GM19023 (cell line): ENCODE measurements around the gene ATRIP.
A peak's percentile ranks its signal among the peaks of the same experiment; 100 is the strongest.
"Not testable (repeated sequence)": the region's sequence is repeated elsewhere in the genome, so short reads cannot be mapped to it uniquely, and the experiment has no call there.

Experiments used
- ATAC-seq: cut with Tn5 transposase; IDR thresholded peaks from one replicate; pipeline ENCODE4 v1.9.1; 2021; ENCODE audit warnings: mild to moderate bottlenecking, moderate library complexity; ENCODE audit not compliant: unreplicated experiment

The ATRIP gene

DNA sequence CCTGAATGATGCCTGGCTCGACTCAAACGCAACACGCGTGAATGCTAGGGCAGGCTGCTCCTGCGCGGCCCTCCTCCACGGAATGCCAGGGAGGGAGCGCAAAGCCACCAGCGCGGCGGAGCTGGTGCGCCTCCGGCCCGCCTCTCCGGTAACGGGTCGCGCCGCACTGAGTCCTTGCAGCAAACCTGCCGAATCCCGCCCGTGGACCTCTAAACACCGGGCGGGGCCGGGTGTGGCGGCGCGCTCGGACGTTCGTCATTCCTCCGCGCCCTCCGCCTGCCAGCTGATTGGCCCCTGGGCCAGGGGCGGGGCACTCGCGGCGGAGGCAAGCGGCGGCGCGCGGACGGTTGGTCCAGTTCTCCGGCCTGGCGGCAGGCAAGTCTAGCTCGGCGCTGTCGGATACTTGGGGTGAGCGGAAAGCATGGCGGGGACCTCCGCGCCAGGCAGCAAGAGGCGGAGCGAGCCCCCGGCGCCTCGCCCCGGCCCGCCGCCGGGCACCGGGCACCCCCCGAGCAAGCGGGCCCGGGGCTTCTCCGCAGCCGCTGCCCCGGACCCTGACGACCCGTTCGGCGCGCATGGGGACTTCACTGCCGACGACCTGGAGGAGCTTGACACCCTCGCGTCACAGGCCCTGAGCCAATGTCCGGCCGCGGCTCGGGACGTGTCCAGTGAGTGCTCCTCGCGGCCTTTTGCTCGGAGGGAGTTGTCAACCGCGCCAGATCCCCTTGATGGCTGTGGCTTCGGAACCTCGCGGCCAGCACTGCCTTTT, at the start of gene ATRIP:
Gene ATRIP, plus strand, starts transcription at position 313 of the 769 bp plus-strand sequence. Its CDS starts 109 bp downstream, at position 422.
- ATAC-seq: peak; percentile 92

DNA sequence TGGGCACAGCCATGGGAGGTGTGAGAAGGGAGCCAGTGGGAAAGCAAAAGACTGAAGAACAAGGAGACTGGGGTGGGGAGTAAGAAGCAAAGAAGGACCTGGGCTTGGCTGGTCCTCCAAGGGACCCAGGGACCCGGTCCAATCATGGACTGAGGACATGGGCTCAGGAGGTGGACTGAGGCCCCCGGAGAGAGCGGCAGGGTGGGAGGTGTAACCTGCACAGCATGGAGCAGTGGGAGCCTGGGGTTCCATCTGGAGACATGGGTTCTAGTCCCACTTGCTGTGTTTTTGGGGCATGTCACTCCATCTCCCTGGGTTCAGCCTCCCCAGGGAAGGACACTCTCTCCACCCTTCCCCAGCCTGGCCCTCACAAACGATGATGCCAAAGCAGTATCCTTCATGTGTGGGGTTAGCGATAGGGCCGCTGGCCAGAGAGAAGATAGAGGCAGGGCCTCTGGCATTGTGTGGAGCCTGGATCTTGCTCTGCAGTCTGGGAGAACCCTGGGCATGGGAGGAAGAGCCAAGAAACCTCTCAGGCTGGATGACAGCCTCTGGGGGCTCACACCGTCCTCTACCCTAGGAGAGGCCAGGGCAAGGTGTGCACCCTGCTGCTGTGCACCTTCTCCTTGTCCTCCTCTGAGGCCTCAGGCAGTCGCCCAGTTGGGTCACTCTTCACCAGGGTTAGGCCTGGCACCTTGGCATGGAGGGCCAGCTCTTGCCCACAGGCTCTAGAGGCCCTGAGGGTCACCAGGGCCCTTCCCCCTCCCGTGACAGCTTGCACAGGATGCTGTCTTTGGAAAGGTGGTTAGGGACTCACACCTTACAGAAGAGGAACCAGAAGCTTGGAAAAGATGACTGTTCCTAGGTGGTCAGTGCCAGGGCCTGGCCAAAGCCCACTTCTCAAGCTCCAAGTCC, 48.5 kb upstream of the ATRIP start:
- no peak for ATAC-seq

DNA sequence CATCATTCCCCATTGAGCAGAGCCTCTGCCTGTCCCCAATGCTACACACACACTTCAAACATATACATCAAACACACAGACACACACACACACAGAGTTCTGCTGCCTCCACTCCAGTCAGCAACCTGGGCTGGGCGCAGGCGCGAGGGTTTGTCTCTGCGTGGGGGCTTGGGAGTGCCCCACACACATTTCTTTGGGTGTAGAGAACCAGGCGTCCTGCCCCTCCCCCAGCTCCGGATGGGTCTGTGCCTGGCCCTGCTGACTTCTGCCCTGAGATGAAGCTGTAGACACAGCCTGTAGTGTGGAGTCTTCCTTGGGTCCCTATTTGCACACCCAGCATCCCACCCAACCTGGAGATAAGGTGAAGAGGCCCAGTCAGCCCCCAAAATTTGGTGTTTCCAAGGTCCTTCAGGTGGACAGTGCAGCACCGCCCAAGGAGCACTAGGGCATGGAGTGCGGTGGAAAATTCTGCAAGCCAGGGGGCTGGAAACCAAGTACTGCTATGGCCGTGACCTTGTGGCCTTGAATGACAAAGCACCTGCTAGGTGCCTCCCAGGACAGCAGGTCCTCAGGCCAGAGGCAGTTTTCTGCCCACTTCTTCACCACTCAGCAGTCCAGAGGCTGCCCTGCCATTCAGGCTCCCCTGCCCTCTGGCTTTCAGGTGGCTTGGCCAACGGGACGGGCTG, 47.7 kb upstream of the ATRIP start:
- ATAC-seq: no peak

DNA sequence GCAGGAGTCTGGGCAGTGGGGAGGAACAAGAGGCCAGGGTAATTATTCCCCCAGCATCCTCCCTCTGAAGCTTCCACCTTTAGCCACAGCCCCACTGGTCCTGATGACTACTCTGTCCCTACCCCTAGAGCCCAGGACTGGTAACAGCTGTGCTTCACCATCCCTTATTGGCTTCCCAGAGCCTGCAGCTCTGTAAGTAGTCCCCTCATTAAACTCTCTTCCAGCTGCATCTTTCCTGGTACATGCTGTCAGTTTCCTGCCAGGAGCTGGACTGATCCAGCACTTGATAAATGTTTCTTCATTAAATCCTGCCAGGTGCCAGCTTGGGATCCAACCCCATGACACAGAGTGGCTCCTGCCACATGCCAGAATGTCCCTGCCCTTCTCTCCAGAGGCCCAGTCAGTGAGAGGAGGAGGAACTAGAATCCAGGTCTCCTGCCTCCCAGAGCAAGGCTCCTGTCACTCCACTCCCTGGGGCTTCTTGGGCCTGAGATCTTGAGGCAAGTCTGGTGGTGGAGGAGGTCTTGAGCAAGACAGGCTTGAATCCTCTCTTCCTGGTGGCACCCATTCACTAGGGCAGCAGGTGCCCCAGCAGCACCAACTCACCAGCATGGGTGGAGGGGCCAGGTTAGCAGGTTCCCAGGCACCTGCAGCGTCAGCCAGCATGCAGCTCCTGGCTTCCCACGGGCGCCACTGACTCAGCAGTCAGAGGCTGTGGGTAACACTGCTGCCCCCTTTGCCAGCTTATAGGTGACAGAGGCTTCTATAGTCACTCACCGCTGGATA, 47.0 kb upstream of the ATRIP start:
- no peak for ATAC-seq

DNA sequence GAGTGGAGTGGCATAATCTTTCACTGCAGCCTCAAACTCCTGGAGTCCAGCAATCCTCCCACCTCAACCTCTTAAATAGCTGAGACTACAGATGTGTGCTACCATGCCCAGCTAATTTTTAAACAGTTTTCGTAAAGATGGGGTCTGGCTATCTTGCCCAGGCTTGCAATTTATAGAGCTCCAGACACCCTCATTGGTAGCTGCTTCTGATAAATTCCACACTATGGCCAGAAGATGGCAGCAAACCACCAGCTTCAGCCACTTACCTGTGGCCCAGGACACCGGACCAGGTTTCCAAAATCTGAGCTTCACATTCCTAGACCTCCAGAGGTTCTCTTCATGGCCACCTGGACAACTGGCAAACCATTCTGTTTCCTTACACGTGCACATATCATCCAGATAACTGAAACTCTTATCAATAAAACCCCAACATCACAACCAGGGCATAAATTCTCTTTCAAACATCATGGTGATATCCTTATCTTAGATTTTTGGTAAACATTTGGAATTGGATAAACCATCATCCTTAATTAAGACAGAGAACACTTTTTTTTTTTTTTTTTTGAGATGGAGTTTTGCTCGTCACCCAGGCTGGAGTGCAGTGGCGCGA, 45.6 kb upstream of the ATRIP start:
- ATAC-seq: no peak

DNA sequence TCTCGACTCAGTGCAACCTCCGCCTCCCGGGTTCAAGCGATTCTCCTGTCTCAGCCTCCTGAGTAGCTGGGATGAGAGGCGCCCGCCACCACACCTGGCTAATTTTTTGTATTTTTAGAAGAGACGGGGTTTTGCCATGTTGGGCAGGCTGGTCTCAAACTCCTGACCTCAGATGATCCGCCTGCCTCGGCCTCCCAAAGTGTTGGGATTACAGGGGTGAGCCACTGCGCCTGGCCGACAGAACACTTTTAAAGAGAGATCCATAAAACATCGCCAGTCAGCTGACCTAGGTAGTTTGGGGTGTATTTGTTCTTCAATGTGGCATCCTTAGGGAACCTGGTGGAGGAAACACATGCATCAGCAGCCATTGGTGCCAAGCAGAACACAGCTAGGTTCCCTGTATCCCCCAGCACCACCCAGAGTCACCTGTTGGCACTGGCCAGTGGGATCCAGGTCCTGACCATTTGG, 45.1 kb upstream of the ATRIP start:
- ATAC-seq: not testable (repeated sequence)

DNA sequence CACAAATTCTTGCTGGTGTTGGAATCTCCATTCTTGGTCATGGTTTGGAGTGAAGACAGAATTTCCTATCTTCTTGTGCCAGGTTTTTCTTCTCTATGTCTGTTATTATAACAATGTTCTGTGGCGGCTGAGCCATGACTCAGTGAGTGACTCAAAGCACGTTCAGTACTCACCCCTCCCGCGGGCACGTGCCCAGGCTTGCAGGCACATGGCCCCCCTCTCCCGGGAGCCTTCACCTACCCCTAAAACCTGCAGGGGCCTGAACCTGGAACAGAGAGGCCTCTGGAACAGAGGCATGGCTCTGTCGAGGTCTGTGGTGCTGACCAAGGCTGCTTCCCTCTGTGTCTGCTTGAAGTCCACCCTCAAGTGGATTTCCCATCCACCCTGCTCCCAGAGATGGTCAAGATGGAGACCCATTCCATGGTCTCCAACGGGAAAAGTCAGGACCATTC, 44.2 kb upstream of the ATRIP start:
- ATAC-seq: no peak

DNA sequence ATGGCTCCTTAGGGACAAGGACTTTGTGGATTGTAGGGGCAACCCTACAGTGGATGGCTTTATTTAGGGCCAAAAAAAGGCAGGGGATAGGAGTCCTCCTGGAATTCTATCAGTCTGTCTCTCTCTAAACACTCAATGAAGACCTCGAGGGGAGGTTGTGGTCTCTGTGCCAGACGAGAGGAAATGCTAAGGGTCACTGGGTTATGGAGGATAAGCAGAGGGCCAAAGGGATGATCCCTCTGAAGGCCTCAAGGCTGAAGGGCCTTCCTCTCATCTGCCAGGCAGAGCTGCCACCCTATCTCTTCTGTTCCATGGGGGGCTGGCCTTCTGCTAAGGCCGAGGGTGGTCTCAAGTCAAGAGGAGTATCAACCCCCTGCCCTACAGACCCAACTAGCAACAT, 43.6 kb upstream of the ATRIP start:
- no peak for ATAC-seq

DNA sequence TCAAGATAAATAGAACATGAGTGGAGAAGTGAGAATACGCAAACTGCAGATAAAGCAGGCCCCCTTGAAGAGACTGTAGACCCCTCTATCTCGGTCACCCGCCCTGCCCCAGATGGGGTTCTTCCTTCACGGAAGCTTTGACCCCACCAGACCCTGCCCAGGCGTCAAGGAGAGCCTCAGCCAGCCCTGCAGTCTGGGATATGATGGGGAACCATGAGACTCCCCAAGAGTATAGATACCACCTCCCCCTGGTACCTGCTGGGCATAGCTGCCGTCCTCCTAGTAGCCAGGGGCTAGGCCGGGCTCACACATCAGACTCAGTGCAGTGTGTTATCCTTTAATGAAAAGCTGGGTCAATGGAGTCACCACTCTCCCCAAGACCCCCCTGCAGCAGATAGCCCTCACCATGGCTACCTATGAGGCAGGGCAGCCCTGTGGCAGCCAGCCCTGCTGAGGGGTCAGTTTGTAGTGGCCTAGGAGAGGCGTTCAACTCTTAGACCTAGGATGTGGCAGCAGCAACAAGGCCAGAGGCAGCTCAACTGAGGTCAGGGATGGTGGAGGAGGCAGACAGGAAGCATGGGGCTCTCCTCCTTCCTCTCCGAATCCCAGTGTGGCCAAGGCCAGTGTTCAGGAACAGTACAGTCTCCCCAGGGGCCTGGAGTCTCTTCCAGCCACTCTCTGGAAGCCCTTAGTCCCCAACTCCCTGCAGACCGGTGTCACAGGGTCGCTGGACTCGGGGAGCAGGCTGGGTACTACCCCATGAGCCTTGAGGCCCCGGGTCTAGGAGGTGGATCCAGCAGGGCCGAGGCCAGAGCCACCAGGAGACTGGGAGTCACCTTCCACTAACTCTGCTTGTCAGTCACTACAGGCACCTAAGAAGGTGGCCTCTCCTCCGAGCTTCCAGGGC, 42.8 kb upstream of the ATRIP start:
- no peak for ATAC-seq

DNA sequence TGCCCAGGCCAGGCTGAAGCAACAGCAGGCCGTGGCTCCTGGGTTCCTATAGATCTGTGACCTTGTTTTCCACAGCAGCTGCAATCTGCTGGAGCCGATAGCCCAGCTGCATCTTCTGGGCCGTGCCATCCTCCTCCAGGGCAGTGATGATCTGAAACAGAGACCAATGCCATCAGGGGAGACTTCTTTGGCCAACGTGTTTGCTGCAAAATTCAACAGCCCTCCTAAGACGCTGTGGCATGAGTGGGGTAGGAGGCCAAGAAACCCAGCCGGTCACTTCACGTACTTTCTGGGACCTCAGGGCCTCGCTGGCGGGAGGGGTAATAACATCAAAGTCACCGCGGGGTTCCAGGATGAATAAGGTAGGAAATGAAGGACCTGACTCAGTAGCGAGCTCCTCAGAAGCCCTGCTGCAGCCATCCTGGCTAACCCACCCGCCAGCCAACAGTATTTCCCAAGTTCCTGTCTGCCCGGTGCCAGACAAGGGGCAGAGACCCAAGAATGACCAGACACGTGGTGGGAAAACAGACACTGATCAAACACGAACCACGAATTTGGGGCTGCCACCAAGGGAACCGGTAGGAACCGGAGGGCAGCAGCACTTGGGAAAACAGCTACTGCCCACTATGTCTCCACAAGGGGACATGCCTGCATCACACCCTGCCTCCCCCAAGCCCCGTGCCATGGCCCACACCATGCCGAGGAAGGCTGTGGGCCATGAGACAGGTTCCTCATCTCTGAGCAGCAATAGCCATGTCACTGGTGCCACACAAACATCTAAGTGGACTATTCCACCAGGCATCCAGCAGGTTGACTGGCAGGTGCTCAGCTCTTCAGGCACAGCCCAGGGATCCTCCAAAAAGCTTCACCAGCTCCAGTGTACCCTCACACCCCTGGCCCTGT, 41.8 kb upstream of the ATRIP start:
- no peak for ATAC-seq

DNA sequence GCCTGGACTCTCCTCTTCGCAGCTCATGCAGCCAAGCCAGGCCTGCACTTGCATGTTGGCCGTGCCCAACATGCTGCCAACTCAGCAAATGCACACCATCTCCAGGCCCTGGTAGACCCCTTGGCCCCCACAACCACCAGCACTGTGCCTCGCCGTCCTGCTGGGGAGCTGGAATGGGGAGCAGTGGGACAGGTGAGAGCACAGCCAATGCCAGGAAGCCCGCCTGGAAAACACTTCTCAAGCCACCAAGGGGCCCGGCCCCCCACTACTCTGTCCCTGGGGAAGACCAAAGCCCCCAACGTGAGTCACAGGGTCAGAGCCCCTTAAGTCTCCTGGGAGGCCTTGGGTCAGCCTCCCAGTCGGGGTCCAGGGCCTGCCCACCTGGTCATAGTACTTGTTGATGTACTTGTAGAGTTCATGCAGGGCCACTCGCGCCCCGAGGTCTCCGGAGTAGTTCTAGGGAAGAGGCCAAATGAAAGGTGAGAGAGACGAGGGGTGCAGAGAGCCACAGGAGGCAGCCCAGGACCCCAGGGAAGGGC, 41.1 kb upstream of the ATRIP start:
- no peak for ATAC-seq

DNA sequence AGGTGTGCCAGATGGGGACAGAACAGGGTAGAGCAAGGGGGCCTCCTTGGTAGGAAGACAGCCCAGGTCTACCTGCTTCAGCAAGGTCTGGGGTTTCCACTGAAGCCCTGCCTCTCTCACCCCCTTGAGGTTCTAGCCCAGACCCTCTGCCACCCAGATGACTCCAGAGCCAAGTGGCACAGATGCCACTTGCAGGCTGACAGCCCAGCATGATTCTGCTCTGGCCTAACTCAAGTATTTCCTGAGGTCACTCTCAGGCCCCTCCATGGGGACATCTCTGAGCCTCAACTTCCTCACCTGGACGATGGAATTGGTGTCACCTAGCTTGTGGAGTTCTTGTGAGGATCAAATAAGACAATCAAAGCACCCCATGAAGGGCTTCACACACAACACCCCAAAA, 40.6 kb upstream of the ATRIP start:
- ATAC-seq: no peak

DNA sequence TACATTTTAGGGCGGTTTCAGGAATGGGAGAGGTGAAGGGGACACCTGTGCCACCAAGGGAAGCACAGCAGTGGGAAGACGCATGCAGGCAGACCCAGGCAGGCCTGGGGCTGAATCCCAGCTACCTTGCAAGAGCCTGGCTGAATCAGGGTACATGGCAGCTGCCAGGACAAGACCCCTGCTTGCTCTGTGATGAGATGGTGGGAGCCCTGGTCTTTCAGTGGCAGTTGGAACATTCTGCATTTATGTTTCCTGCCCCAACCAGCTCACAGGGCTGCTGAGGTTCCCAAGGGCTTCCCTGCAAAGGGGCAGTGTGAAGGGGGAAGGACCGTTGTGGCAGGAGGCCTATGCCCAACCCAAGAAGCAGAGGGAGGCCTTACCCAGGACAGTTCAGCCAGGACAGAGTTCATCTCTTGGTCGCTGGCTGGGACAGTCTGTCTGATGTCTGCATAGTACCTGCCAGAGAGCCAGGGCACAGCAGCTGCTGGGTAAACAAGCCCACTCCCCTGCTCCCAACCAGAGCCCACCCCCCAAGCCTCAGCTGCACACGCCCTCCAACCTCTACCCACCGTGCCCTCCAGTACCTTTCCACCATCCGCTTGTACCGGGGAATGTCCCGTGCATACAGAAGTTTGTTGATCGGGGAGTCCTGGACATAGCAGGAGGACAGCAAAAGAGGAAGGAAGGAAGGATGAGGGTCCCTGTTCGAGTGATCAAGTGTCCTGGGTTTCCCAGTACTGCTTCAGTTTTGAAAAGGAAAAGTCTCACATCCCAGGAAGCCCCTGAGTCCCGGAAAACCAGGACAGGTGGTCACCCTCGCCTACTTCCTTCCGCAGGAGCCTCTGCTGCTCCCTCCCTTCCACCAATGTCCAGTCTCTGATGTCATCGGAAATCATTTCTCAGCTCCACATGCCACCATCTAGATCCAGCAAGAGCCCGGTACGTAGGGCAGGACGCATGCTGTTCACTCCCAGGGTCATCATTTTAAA, 39.8 kb upstream of the ATRIP start:
- ATAC-seq: no peak

DNA sequence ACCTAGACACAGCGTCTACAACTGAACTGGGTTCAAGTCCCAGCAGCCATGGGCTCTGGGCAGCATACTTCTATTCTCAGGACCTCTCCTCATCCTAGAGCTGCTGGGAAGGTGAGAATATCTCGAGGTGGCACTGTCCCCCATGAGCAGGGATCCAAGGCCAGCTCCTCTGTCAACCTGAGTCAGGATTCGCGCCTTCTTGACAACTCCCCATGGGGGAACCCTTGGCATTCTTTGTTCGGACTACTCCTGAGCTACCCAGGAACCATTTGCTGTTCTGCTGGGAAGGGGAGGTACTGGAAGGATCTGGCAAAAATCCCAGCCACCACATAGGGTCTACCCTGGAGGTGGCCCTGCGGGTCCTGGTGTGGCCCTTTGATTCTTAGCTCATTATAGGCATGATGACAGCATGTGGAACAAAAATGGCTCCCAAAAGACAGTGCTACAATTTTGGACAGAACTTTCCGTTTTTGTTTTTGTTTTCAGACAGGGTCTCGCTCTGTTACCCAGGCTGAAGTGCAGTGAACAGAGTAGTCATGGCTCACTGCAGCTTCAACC, 38.9 kb upstream of the ATRIP start:
- ATAC-seq: no peak

DNA sequence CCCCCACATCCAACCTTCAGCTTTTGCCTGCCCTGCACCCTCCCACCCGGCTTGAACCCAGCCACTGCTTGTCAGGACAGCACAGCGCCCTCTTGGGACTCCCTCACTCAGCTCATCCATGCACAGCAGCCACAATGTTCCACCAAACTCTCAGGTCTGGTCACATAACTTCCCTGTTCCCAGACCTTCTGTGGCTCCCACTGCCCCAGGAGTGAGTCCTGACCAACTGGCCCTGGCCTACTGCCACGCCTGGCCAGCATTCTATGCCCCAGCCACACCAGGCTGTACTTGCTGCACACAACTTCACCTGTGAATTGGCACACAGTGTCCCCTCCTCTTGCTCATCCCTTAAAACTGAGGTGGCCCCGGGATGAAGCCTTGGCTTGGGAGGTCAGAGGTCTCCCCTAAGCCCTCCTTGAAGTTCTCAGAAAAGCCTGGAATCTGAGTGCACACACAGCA, 37.7 kb upstream of the ATRIP start:
- ATAC-seq: no peak
